Spleen (tissue), 11 donors: Measurements from ENCODE around the gene RBM20. TPM values are rescaled to one million over a fixed set of nuclear protein-coding genes. Genes with fewer than 3 reads are reported as not detected.
"Not testable (repeated sequence)": the region's sequence is repeated elsewhere in the genome, so short reads cannot be mapped to it uniquely, and the experiment has no call there.

Source experiments
- DNase-seq: peaks from one replicate; pipeline ENCODE4 v3.0.0-alpha.2; 2020
- H3K27ac ChIP-seq, 8 donors: fragments of 200-600 bp; sonication (generic) in 7 of 8; 1 replicate in 4 of 8; 2 replicates in 4 of 8; pipeline versions ENCODE4 v1.5.0 to v1.8.0; 2016 to 2021; ENCODE audit warnings: inconsistent platforms in 4 of 8, mild to moderate bottlenecking in 4 of 8, moderate library complexity in 1 of 8
- H3K27me3 ChIP-seq, 7 donors: fragments of 200-600 bp; sonication (generic) in 6 of 7; replicated peaks in 1 of 7; 1 replicate in 4 of 7; 2 replicates in 3 of 7; pipeline versions ENCODE4 v1.5.0 to v1.8.0; 2016 to 2021; ENCODE audit warnings: inconsistent platforms in 3 of 7, mild to moderate bottlenecking in 1 of 7
- H3K36me3 ChIP-seq, 6 donors: fragments of 200-600 bp; sonication (generic) in 5 of 6; 1 replicate in 4 of 6; 2 replicates in 2 of 6; pipeline versions ENCODE4 v1.5.0 to v1.8.0; 2016 to 2021; ENCODE audit warnings: inconsistent platforms in 2 of 6
- H3K4me1 ChIP-seq, 6 donors: fragments of 200-600 bp; sonication (generic) in 5 of 6; 1 replicate in 3 of 6; 2 replicates in 3 of 6; pipeline versions ENCODE4 v1.5.0 to v1.8.0; 2016 to 2021; ENCODE audit warnings: inconsistent platforms in 3 of 6
- H3K4me3 ChIP-seq, 8 donors: fragments of 200-600 bp; sonication (generic) in 7 of 8; 1 replicate in 4 of 8; 2 replicates in 4 of 8; pipeline versions ENCODE4 v1.5.0 to v1.8.0; 2016 to 2021; ENCODE audit warnings: inconsistent platforms in 4 of 8, mild to moderate bottlenecking in 4 of 8, moderate library complexity in 2 of 8
- H3K9me3 ChIP-seq, 8 donors: fragments of 200-600 bp; sonication (generic) in 7 of 8; 1 replicate in 4 of 8; 2 replicates in 4 of 8; pipeline versions ENCODE4 v1.5.0 to v1.8.0; 2016 to 2021; ENCODE audit warnings: inconsistent platforms in 4 of 8
- CTCF ChIP-seq, 11 experiments: fragments of 200-600 bp in 7 of 11; fragments of 450-650 bp in 4 of 11; sonication (generic) in 4 of 11; IDR thresholded peaks in 8 of 11; conservative IDR thresholded peaks in 3 of 11; 1 replicate in 7 of 11; 2 replicates in 4 of 11; pipeline versions ENCODE4 v1.4.0 to v1.8.0; 2016 to 2021; ENCODE audit warnings: antibody characterized with exemption in 11 of 11, inconsistent platforms in 4 of 11, mild to moderate bottlenecking in 1 of 11
- POLR2A ChIP-seq, 3 donors: fragments of 450-650 bp; IDR thresholded peaks; one replicate each; pipeline ENCODE4 v1.5.1; 2017; ENCODE audit warnings: antibody characterized with exemption in 3 of 3, mild to moderate bottlenecking in 1 of 3
- POLR2AphosphoS5 ChIP-seq, 3 donors: sonication (generic); formaldehyde crosslinking; IDR thresholded peaks; one replicate each; pipeline ENCODE4 v1.5.1; 2017; ENCODE audit warnings: antibody characterized with exemption in 3 of 3
- WGBS, 5 donors: extraction: QIAGEN DNeasy Blood & Tissue Kit in 3 of 5; methylation state at CpG; one replicate each; pipeline versions ENCODE4 v1.1.5 to v1.1.7; 2013 to 2018; 5-methylcytosine and 5-hydroxymethylcytosine counted together
- intact Hi-C: fragments of 100-400 bp; cut with DNase I; formaldehyde crosslinking; loops from one replicate; pipeline ENCODE4 v1.15.0; 2023; ENCODE audit warnings: low total_unique reads
- polyA plus RNA-seq, 3 donors: library from polyadenylated mRNA; stranded (reverse); fragments of 200-250 nt; gene quantifications; one replicate each; pipeline ENCODE4 v1.2.1, GENCODE V29; 2013
- total RNA-seq, 7 donors: library from RNA; depleted of rRNA in 3 of 7; stranded (reverse); fragments of >200 nt in 3 of 7; fragmentation: NEBNext Ultra II Directional in 4 of 7; extraction: Animal tissue kit (Norgen Biotek cat#: 25700) in 4 of 7; gene quantifications; one replicate each; pipeline versions ENCODE4 v1.1.0 to v1.2.1, GENCODE V29; 2016 to 2021
- donor health status: healthy with polysubstance abuse.
- donor health status: DM: no; HTN: no; CAD: no; lungs with moderate emphysema.
- donor health status: DM: no; HTN: no; CAD: no.
- donor health status: Bipolar disorder and iron deficiency.
- donor health status: healthy.
- donor health status: DM: no; HTN: no; CAD: no.
- donor health status: DM: yes; HTN: yes; CAD: no.

RBM20 gene
- total and polyA plus RNA-seq, 10 donors = 0.04 to 0.72 (median 0.29) TPM; not detected in 1

DNA sequence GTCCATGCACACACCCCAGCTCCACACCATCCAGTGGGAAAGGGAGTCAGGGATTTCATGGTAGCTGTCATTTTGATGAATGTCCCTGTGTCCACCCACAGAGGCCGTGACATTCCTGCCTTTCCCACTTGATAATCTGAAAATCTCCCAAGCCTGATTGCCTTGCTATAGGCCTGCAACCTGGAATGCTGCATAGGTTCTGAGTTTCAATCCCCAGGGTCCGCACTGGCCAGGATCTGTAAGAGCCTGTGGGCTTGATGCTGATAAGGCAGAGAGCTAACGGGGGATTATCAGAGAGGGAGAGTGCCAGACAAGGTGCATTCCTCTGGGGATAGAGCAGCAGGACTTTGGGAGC, 57.5 kb downstream of the RBM20 start:
- WGBS, 5 donors = 48 to 100% (median 85%) methylated on average over 2 to 3 of the region's 3 CpGs
- intact Hi-C loops = no loop called here
- H3K4me1 ChIP-seq = no peaks in the 10 kb centered on the region
- TF ChIP-seq POLR2A (IDR thresholded peaks at IDR 0.05) (no peak), POLR2AphosphoS5 (IDR thresholded peaks at IDR 0.05) (no peak), CTCF (IDR thresholded peaks at IDR 0.05 in 8 of 11, conservative IDR thresholded peaks at IDR 0.05 in 3 of 11) (no peak)
- peaks cover 0 to 4% (median 0%) of the 10 kb centered on the region in 8 donors for H3K9me3 ChIP-seq
- H3K27me3 ChIP-seq = no peaks in the 10 kb centered on the region
- H3K36me3 ChIP-seq = no peaks in the 10 kb centered on the region
- H3K4me3 ChIP-seq = no peak overlapping the region
- no peak for DNase-seq
- no peak overlapping the region for H3K27ac ChIP-seq

- Histone ChIP-seq H3K36me3 (no peaks in the 10 kb centered on the region), H3K27me3 (no peaks in the 10 kb centered on the region), H3K9me3 (peaks cover 0 to 4% (median 0%) of the 10 kb centered on the region in 8 donors), H3K4me3 (no peak overlapping the region), H3K27ac (no peak overlapping the region), H3K4me1 (no peaks in the 10 kb centered on the region)
- DNase-seq = no peak
- TF ChIP-seq CTCF (IDR thresholded peaks at IDR 0.05 in 8 of 11, conservative IDR thresholded peaks at IDR 0.05 in 3 of 11) (no peak), POLR2AphosphoS5 (IDR thresholded peaks at IDR 0.05) (no peak), POLR2A (IDR thresholded peaks at IDR 0.05) (no peak)
- intact Hi-C loops = no loop called here
Observed at GRCh38 chr10:110704070-110704469, 59.9 kb downstream of the RBM20 start.

DNA sequence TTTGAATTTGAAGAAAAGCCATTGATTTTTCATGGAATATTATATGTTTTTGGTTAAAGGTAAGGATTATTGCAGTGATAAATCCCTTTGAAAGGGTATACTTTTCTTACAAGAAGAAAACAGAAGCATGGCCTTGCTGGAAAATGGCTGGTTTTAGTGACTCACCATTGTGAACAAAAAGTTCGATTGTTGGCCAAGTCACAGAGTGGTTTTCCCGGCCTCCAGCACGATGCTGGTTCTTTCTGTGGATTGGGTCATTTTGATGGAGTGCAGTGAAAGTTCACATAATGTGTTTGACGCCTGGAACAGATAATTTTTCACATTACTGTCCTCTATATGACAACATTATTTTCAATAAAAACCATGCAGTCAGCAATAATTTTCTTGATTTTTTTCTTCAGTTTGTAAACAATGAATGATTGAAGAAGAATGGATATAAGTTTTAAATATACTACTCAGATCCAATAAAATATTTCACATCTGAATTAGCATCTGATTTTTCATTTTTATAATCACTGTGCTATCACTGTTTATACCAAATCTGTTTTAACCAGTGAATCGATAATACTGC, 60.9 kb downstream of the RBM20 start:
- Histone ChIP-seq H3K27me3 (no peaks in the 10 kb centered on the region), H3K27ac (no peak overlapping the region), H3K4me1 (no peaks in the 10 kb centered on the region), H3K9me3 (peaks cover 0 to 4% (median 0%) of the 10 kb centered on the region in 8 donors), H3K4me3 (no peak overlapping the region), H3K36me3 (no peaks in the 10 kb centered on the region)
- no peak for TF ChIP-seq CTCF (IDR thresholded peaks at IDR 0.05 in 8 of 11, conservative IDR thresholded peaks at IDR 0.05 in 3 of 11)
- intact Hi-C loops = no loop called here
- no peak for DNase-seq
- 89 to 95% (median 92%) methylated on average over 5 of the region's 5 CpGs for WGBS, 5 donors

- H3K4me3 ChIP-seq, H3K27me3 ChIP-seq, intact Hi-C loops, DNase-seq, H3K27ac ChIP-seq, H3K36me3 ChIP-seq, H3K9me3 ChIP-seq, H3K4me1 ChIP-seq: not testable (repeated sequence)
- 86 to 92% (median 88%) methylated on average over 4 of the region's 4 CpGs for WGBS, 5 donors
Observed at GRCh38 chr10:110705596-110705995, 61.5 kb downstream of the RBM20 start.

DNA sequence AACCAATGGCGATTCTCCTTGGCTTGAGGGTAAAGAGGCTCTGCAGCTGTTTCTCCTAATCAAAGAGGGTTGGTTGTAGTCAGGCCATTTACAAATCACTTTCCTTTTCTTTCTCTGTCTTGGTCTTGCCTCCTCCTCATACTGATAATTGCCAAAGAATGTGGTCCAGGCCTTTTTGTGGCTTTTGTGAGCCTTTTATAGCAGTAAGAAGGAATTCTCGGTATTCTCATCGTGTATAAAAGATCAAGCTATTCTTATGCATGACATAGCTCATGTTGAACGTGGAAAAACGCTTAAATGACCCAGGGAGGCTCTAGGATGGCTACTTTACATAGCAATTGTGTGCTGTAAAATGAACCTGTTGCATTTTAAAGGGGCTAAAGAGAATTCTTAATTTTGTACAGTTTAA, 62.6 kb downstream of the RBM20 start:
- Histone ChIP-seq H3K4me1 (no peaks in the 10 kb centered on the region), H3K9me3 (peaks cover 0 to 4% (median 0%) of the 10 kb centered on the region in 8 donors), H3K27me3 (no peaks in the 10 kb centered on the region), H3K27ac (no peak overlapping the region), H3K36me3 (no peaks in the 10 kb centered on the region), H3K4me3 (no peak overlapping the region)
- DNase-seq = no peak
- no peak for TF ChIP-seq POLR2AphosphoS5 (IDR thresholded peaks at IDR 0.05)
- no peak for TF ChIP-seq CTCF (IDR thresholded peaks at IDR 0.05 in 8 of 11, conservative IDR thresholded peaks at IDR 0.05 in 3 of 11)
- no peak for TF ChIP-seq POLR2A (IDR thresholded peaks at IDR 0.05)
- WGBS, 5 donors = 66 to 79% (median 71%) methylated on average over 5 of the region's 5 CpGs
- intact Hi-C loops = no loop called here
